H1 (cell line): ENCODE data around the gene ZNF385C. TPM values are rescaled to one million over a fixed set of nuclear protein-coding genes. Genes with fewer than 3 reads are reported as not detected.

ENCODE experiments used
- CTCF ChIA-PET: fragments of 300-600 bp; sonication (Branson Sonifier 250); formaldehyde crosslinking; loops from one replicate; lab custom pipeline; 2021; ENCODE audit not compliant: partially characterized antibody; lab: Charles Lee
- POLR2A ChIA-PET: fragments of 300-600 bp; sonication (Branson Sonifier 250); formaldehyde crosslinking; loops from one replicate; lab custom pipeline; 2021; ENCODE audit warnings: inconsistent platforms; ENCODE audit not compliant: partially characterized antibody; lab: Charles Lee
- DNase-seq, 2 experiments: peaks; one replicate each; pipeline versions ENCODE4 v3.0.0 to v3.0.0-alpha.2; 2010 to 2022; ENCODE audit warnings: low spot score in 2 of 2, low read depth in 1 of 2, mixed read lengths in 1 of 2
- FAIRE-seq: peaks from 2 replicates; lab custom pipeline; 2011; peaks lifted over from hg19 to GRCh38; lab: Jason Lieb, UNC
- H2AFZ ChIP-seq: 2 replicates; pipeline ENCODE4 v1.8.1; 2012; ENCODE audit warnings: low read length, inconsistent platforms
- H2AK5ac ChIP-seq: 2 replicates; pipeline ENCODE4 v1.6.1; 2013; ENCODE audit warnings: low read depth, low read length
- H2BK120ac ChIP-seq: replicated peaks from 2 replicates; pipeline ENCODE3; 2013; ENCODE audit warnings: low read depth, low read length, inconsistent platforms
- H2BK12ac ChIP-seq: 2 replicates; pipeline ENCODE4 v1.6.1; 2013; ENCODE audit warnings: low read depth, low read length
- H2BK15ac ChIP-seq: 2 replicates; pipeline ENCODE4 v1.6.1; 2013; ENCODE audit warnings: low read length
- H2BK20ac ChIP-seq: 2 replicates; pipeline ENCODE4 v1.6.1; 2013; ENCODE audit warnings: low read length
- H2BK5ac ChIP-seq: 2 replicates; pipeline ENCODE4 v1.6.1; 2013; ENCODE audit warnings: low read depth, low read length
- H3K14ac ChIP-seq: 2 replicates; pipeline ENCODE4 v1.6.1; 2013; ENCODE audit warnings: inconsistent platforms; ENCODE audit not compliant: insufficient read length
- H3K18ac ChIP-seq: 2 replicates; pipeline ENCODE4 v1.6.1; 2013; ENCODE audit warnings: low read length; ENCODE audit errors: extremely low read depth
- H3K23ac ChIP-seq: 2 replicates; pipeline ENCODE4 v1.6.1; 2013; ENCODE audit warnings: inconsistent platforms; ENCODE audit not compliant: insufficient read length
- H3K23me2 ChIP-seq: 2 replicates; pipeline ENCODE4 v1.6.1; 2013; ENCODE audit warnings: low read depth, low read length
- H3K27ac ChIP-seq: 2 replicates; pipeline ENCODE4 v1.6.1; 2011; ENCODE audit warnings: low read depth, low read length, inconsistent platforms
- H3K27me3 ChIP-seq, 4 experiments: replicated peaks in 1 of 4; 1 replicate in 1 of 4; 2 replicates in 3 of 4; pipeline versions ENCODE4 v1.6.1 to v1.8.1; 2011 to 2013; ENCODE audit warnings: low read length in 3 of 4, mild to moderate bottlenecking in 3 of 4, inconsistent platforms in 2 of 4, mixed read lengths in 2 of 4, moderate library complexity in 1 of 4; ENCODE audit not compliant: control insufficient read depth in 3 of 4, insufficient read depth in 3 of 4; ENCODE audit errors: extremely low read depth in 1 of 4
- H3K36me3 ChIP-seq, 4 experiments: 2 replicates each; pipeline versions ENCODE4 v1.6.1 to v1.8.1; 2011 to 2013; ENCODE audit warnings: mild to moderate bottlenecking in 4 of 4, low read length in 3 of 4, moderate library complexity in 2 of 4, control low read depth in 1 of 4, inconsistent platforms in 1 of 4; ENCODE audit not compliant: insufficient read depth in 4 of 4, control insufficient read depth in 2 of 4
- H3K4ac ChIP-seq: replicated peaks from 2 replicates; pipeline ENCODE3; 2013; ENCODE audit warnings: low read length, low read depth, mixed read lengths, inconsistent platforms; ENCODE audit not compliant: insufficient read length
- H3K4me1 ChIP-seq, 4 experiments: replicated peaks in 1 of 4; 1 replicate in 1 of 4; 2 replicates in 3 of 4; pipeline versions ENCODE4 v1.6.1 to v1.8.1; 2011 to 2013; ENCODE audit warnings: low read length in 3 of 4, inconsistent platforms in 2 of 4, mixed read lengths in 1 of 4; ENCODE audit not compliant: insufficient read depth in 4 of 4, control insufficient read depth in 3 of 4
- H3K4me2 ChIP-seq, 2 experiments: 2 replicates each; pipeline versions ENCODE4 v1.6.1 to v1.8.1; 2011 to 2013; ENCODE audit warnings: low read depth in 2 of 2, low read length in 2 of 2, control low read depth in 1 of 2, inconsistent platforms in 1 of 2, mild to moderate bottlenecking in 1 of 2; ENCODE audit not compliant: insufficient read depth in 1 of 2
- H3K4me3 ChIP-seq, 4 experiments: fragments of 200-600, 300-600 bp in 1 of 4; sonication (generic), shearing (Covaris generic), sonication (Bioruptor Twin) in 1 of 4; 2 replicates each; pipeline versions ENCODE4 v1.5.1 to v1.8.1; 2011 to 2016; ENCODE audit warnings: low read length in 4 of 4, low read depth in 3 of 4, control low read depth in 2 of 4, inconsistent platforms in 2 of 4, mild to moderate bottlenecking in 2 of 4, mixed read lengths in 1 of 4, moderate library complexity in 1 of 4; ENCODE audit not compliant: insufficient read depth in 2 of 4; ENCODE audit errors: extremely low read depth in 1 of 4
- H3K56ac ChIP-seq: replicated peaks from 2 replicates; pipeline ENCODE3; 2013; ENCODE audit warnings: low read depth, mild to moderate bottlenecking, mixed read lengths, low read length, inconsistent platforms; ENCODE audit not compliant: insufficient read length
- H3K79me1 ChIP-seq: 2 replicates; pipeline ENCODE4 v1.6.1; 2013; ENCODE audit warnings: low read depth, low read length, control low read depth
- H3K79me2 ChIP-seq, 2 experiments: 2 replicates each; pipeline versions ENCODE4 v1.6.1 to v1.8.1; 2012 to 2013; ENCODE audit warnings: low read length in 2 of 2, mild to moderate bottlenecking in 2 of 2, inconsistent platforms in 1 of 2; ENCODE audit not compliant: insufficient read depth in 2 of 2, control insufficient read depth in 1 of 2
- H3K9ac ChIP-seq, 4 experiments: replicated peaks in 1 of 4; 1 replicate in 1 of 4; 2 replicates in 3 of 4; pipeline versions ENCODE4 v1.6.1 to v1.8.1; 2011 to 2013; ENCODE audit warnings: low read depth in 3 of 4, low read length in 3 of 4, control low read depth in 2 of 4, mild to moderate bottlenecking in 2 of 4, moderate library complexity in 2 of 4, inconsistent platforms in 1 of 4; ENCODE audit errors: extremely low read depth in 1 of 4
- H3K9me3 ChIP-seq, 2 experiments: 2 replicates each; pipeline versions ENCODE4 v1.6.1 to v1.8.1; 2012 to 2013; ENCODE audit warnings: mild to moderate bottlenecking in 2 of 2, moderate library complexity in 2 of 2, control low read depth in 1 of 2, inconsistent platforms in 1 of 2, low read depth in 1 of 2, low read length in 1 of 2, mixed read lengths in 1 of 2; ENCODE audit not compliant: insufficient read depth in 2 of 2
- H4K20me1 ChIP-seq, 2 experiments: replicated peaks in 1 of 2; 2 replicates each; pipeline versions ENCODE3 to v1.8.1; 2011 to 2013; ENCODE audit warnings: inconsistent platforms in 2 of 2, low read length in 2 of 2, mild to moderate bottlenecking in 1 of 2; ENCODE audit not compliant: insufficient read depth in 2 of 2, control insufficient read depth in 1 of 2
- H4K5ac ChIP-seq: 2 replicates; pipeline ENCODE4 v1.6.1; 2013; ENCODE audit warnings: low read length, low read depth, mixed read lengths, inconsistent platforms; ENCODE audit not compliant: insufficient read length
- H4K8ac ChIP-seq: 2 replicates; pipeline ENCODE4 v1.8.0; 2013; ENCODE audit warnings: mild to moderate bottlenecking, moderate library complexity, low read length, inconsistent platforms; ENCODE audit not compliant: insufficient read depth; ENCODE audit errors: extremely low read depth
- H4K91ac ChIP-seq: replicated peaks from 2 replicates; pipeline ENCODE3; 2013; ENCODE audit warnings: low read length, mixed read lengths, inconsistent platforms; ENCODE audit not compliant: insufficient read length
- BACH1 ChIP-seq: IDR thresholded peaks from 2 replicates; pipeline ENCODE4 v1.6.1; 2012; ENCODE audit warnings: low read length, improper control_type of control experiment
- CBX5 ChIP-seq: fragments of 300-800, 300-1000 bp; sonication (generic); IDR thresholded peaks from 2 replicates; pipeline ENCODE4 v1.7.1; 2016; ENCODE audit warnings: antibody characterized with exemption, low read length, low read depth
- CREB1 ChIP-seq: IDR thresholded peaks from 2 replicates; pipeline ENCODE4 v1.6.1; 2012; ENCODE audit warnings: inconsistent platforms
- E2F6 ChIP-seq: IDR thresholded peaks from 2 replicates; pipeline ENCODE4 v1.6.1; 2012; ENCODE audit warnings: inconsistent platforms
- EP300 ChIP-seq, 2 experiments: IDR thresholded peaks; 1 replicate in 1 of 2; 2 replicates in 1 of 2; pipeline ENCODE4 v1.6.1; 2011 to 2012; ENCODE audit warnings: low read depth in 2 of 2, low read length in 2 of 2, mild to moderate bottlenecking in 2 of 2, borderline replicate concordance in 1 of 2, inconsistent platforms in 1 of 2, moderate library complexity in 1 of 2
- SP4 ChIP-seq: IDR thresholded peaks from 2 replicates; pipeline ENCODE4 v1.6.1; 2012; ENCODE audit warnings: low read length, inconsistent platforms
- SRF ChIP-seq: IDR thresholded peaks from 2 replicates; pipeline ENCODE4 v1.6.1; 2011; ENCODE audit warnings: mild to moderate bottlenecking, low read depth, low read length, moderate library complexity
- USF2 ChIP-seq: IDR thresholded peaks from 2 replicates; pipeline ENCODE4 v1.6.1; 2011; ENCODE audit warnings: low read length, improper control_type of control experiment
- WGBS, 2 experiments: shearing (Covaris generic) in 1 of 2; methylation state at CpG; one replicate each; pipeline versions ENCODE4 v1.1.6 to v1.1.7; 2013 to 2015; ENCODE audit warnings: low lambda C conversion rate in 2 of 2, mixed read lengths in 2 of 2, inconsistent platforms in 1 of 2, low coverage in 1 of 2, missing lambda C conversion rate in 1 of 2; ENCODE audit not compliant: insufficient replicate concordance in 2 of 2, insufficient coverage in 1 of 2, insufficient read length in 1 of 2; ENCODE audit errors: extremely low coverage in 1 of 2, missing lambda C conversion rate in 1 of 2; 5-methylcytosine and 5-hydroxymethylcytosine counted together
- polyA plus RNA-seq, 7 experiments: library from polyadenylated mRNA; depleted of rRNA in 3 of 7; stranded (reverse) in 5 of 7; unstranded in 2 of 7; fragments of >200 nt in 5 of 7; fragments of 200-250 nt in 2 of 7; gene quantifications; 1 replicate in 5 of 7; 2 replicates in 1 of 7; 4 replicates in 1 of 7; pipeline versions ENCODE4 v1.2.1 to v1.2.3, GENCODE V29; 2011 to 2013; ENCODE audit warnings: missing spikeins in 2 of 7, mixed read lengths in 2 of 7
- total RNA-seq: library from RNA; stranded (reverse); fragmentation: NEBNext Ultra II Directional; extraction: Animal tissue kit (Norgen Biotek cat#: 25700); gene quantifications from 2 replicates; pipeline ENCODE4 v1.2.1, GENCODE V29; 2021

ZNF385C gene
- total and polyA plus RNA-seq, 2 of the 8 experiments (the other 6 are each of a cell fraction or from before 2014, with no cell fraction given): 3.9 to 6.1 TPM

GRCh38 chr17:42107597-42108576 is 9.6 kb upstream of the ZNF385C start:
- Histone ChIP-seq H4K91ac (peak overlapping the region; percentile 97), H3K4ac (peak overlapping the region; percentile 90), H2AK5ac (peak overlapping the region; percentile 94; the same call in 1 of the 2 replicates), H4K5ac (peak overlapping the region; percentile 24), H3K79me1 (no peaks in the 10 kb centered on the region), H3K4me1 (peaks cover 0 to 18% (median 11%) of the 10 kb centered on the region in 4 experiments; a peak in 6 of 7 replicates), H2AFZ (peak overlapping the region; percentile 77; the same call in 1 of the 2 replicates), H3K23ac (no peak overlapping the region), H3K14ac (no peak overlapping the region), H3K4me3 (peak overlapping the region; percentile 39 to 60 (median 42)), H3K23me2 (peaks cover 2% of the 10 kb centered on the region; the same call in 1 of the 2 replicates), H3K79me2 (no peaks in the 10 kb centered on the region), H2BK12ac (peak overlapping the region; percentile 99), H3K27ac (peak overlapping the region; percentile 39; the same call in 1 of the 2 replicates), H3K9ac (peak overlapping the region in 1 of 4 experiments; percentile 24; a peak in 1 of 7 replicates), H3K18ac (peak overlapping the region; percentile 93), H3K9me3 (no peaks in the 10 kb centered on the region), H2BK5ac (peak overlapping the region; percentile 97), H2BK120ac (no peak overlapping the region), H2BK20ac (peak overlapping the region; percentile 95), H2BK15ac (peak overlapping the region; percentile 89), H4K8ac (peak overlapping the region; percentile 90), H3K27me3 (no peaks in the 10 kb centered on the region), H4K20me1 (no peaks in the 10 kb centered on the region), H3K4me2 (peak overlapping the region; percentile 51 to 76), H3K56ac (no peak overlapping the region), H3K36me3 (no peaks in the 10 kb centered on the region)
- 42% methylated on average over 33 of the region's 51 CpGs; no CpG with 5 or more reads in 1 of the 2 experiments for WGBS, 2 experiments
- ChIA-PET POLR2A (interaction anchor here (0.9 to 7.2 kb wide), 4 partner anchors 13 to 141 kb away, joined by 4 to 51 read pairs (median 8); partner anchors contain the start of genes CNP, DNAJC7, HSPB9 and KAT2A), CTCF (interaction anchor here (1.1 to 39.4 kb wide), 8 partner anchors 8 to 321 kb away, joined by 3 to 1084 read pairs (median 163); partner anchors contain the start of genes CNP, DHX58, DNAJC7 and HSPB9)
- DNase-seq (peak; percentile 84 to 100), FAIRE-seq (no peak)
- no peak for TF ChIP-seq SP4
- no peak for TF ChIP-seq E2F6
- TF ChIP-seq USF2: no peak
- TF ChIP-seq CBX5: no peak
- TF ChIP-seq BACH1: peak; percentile 59
- TF ChIP-seq CREB1: peak; percentile 87
- TF ChIP-seq EP300 (IDR thresholded peaks at IDR 0.05; ENCODE audit: borderline replicate concordance in 1 of 2, low read depth in 2 of 2, low read length in 2 of 2): no peak
- TF ChIP-seq SRF: no peak
